NCI-H774 (cell line): ENCODE data around the gene IGFBP4.

Source experiments
- DNase-seq: peaks from one replicate; lab custom pipeline; 2025; lab: John Stamatoyannopoulos, UW

Gene IGFBP4

GRCh38 chr17:40490289-40490853, 47.1 kb downstream of the IGFBP4 start:
- peak; percentile 10 for DNase-seq

- no peak for DNase-seq
These were observed 47.7 kb downstream of the IGFBP4 start for GRCh38 chr17:40490982-40491381.

- DNase-seq = no peak
These were observed 48.2 kb downstream of the IGFBP4 start for GRCh38 chr17:40491486-40491885.

GRCh38 chr17:40493697-40494096, 50.4 kb downstream of the IGFBP4 start:
- DNase-seq = no peak

GRCh38 chr17:40495140-40495539, 51.9 kb downstream of the IGFBP4 start:
- no peak for DNase-seq

GRCh38 chr17:40496170-40496569, 52.9 kb downstream of the IGFBP4 start:
- DNase-seq = no peak

GRCh38 chr17:40496634-40497420, 53.6 kb downstream of the IGFBP4 start:
- no peak for DNase-seq

GRCh38 chr17:40497695-40498094, 54.4 kb downstream of the IGFBP4 start:
- no peak for DNase-seq

- DNase-seq = no peak
These were observed 55.2 kb downstream of the IGFBP4 start for GRCh38 chr17:40498281-40499084.

- peak; percentile 54 for DNase-seq
These were observed 56.4 kb downstream of the IGFBP4 start for GRCh38 chr17:40499551-40500189.

GRCh38 chr17:40500190-40500589, 56.9 kb downstream of the IGFBP4 start:
- no peak for DNase-seq

GRCh38 chr17:40500709-40501108, 57.5 kb downstream of the IGFBP4 start:
- DNase-seq = no peak

GRCh38 chr17:40501499-40501911, 58.3 kb downstream of the IGFBP4 start, which contains the start of gene TNS4:
TNS4 (minus strand) TSS chr17:40501623; CDS start chr17:40496425, 5,198 bp downstream.
- no peak for DNase-seq

GRCh38 chr17:40502716-40503115, 59.5 kb downstream of the IGFBP4 start:
- DNase-seq = no peak

- no peak for DNase-seq
These were observed 59.9 kb downstream of the IGFBP4 start for GRCh38 chr17:40503154-40503553.

- DNase-seq = no peak
These were observed 63.5 kb downstream of the IGFBP4 start for GRCh38 chr17:40506786-40507185.
